CD14-positive monocyte (primary cell): ENCODE results near the gene MCC. TPM values are rescaled to one million over a fixed set of nuclear protein-coding genes. Genes with fewer than 3 reads are reported as not detected.

Experiments used
- DNase-seq, 3 donors: peaks; one replicate each; pipeline ENCODE4 v3.0.0-alpha.2; 2011 to 2022
- H2AFZ ChIP-seq: 2 replicates; pipeline ENCODE4 v1.6.0; 2012; ENCODE audit warnings: mild to moderate bottlenecking, low read depth, low read length, inconsistent platforms; ENCODE audit not compliant: insufficient read depth, poor library complexity, severe bottlenecking
- H3K27ac ChIP-seq, 2 donors: 1 replicate in 1 of 2; 2 replicates in 1 of 2; pipeline ENCODE4 v1.5.1; 2012 to 2013; ENCODE audit warnings: low read length in 2 of 2, control low read depth in 1 of 2, inconsistent platforms in 1 of 2, low read depth in 1 of 2, mild to moderate bottlenecking in 1 of 2
- H3K27me3 ChIP-seq, 2 donors: one replicate each; pipeline versions ENCODE4 v1.6.0 to v1.6.1; 2011 to 2013; ENCODE audit warnings: low read length in 2 of 2; ENCODE audit not compliant: control insufficient read depth in 2 of 2, insufficient read depth in 2 of 2
- H3K36me3 ChIP-seq, 2 donors: replicated peaks in 1 of 2; 1 replicate in 1 of 2; 2 replicates in 1 of 2; pipeline versions ENCODE4 v1.5.1 to v1.6.1; 2012 to 2013; ENCODE audit warnings: low read length in 2 of 2, control low read depth in 1 of 2, inconsistent platforms in 1 of 2, mild to moderate bottlenecking in 1 of 2; ENCODE audit not compliant: insufficient read depth in 2 of 2, control insufficient read depth in 1 of 2
- H3K4me1 ChIP-seq, 2 donors: 1 replicate in 1 of 2; 2 replicates in 1 of 2; pipeline versions ENCODE4 v1.5.1 to v1.6.1; 2012 to 2013; ENCODE audit warnings: low read length in 2 of 2, control low read depth in 1 of 2, inconsistent platforms in 1 of 2, mild to moderate bottlenecking in 1 of 2, moderate library complexity in 1 of 2; ENCODE audit not compliant: insufficient read depth in 2 of 2, control insufficient read depth in 1 of 2
- H3K4me2 ChIP-seq: replicated peaks from 2 replicates; pipeline ENCODE3; 2012; ENCODE audit warnings: low read length, moderate library complexity, mild to moderate bottlenecking; ENCODE audit not compliant: poor library complexity, severe bottlenecking; ENCODE audit errors: extremely low read depth
- H3K4me3 ChIP-seq, 3 experiments: fragments of 200-600 bp in 1 of 3; sonication (generic) in 1 of 3; replicated peaks in 1 of 3; 1 replicate in 2 of 3; 2 replicates in 1 of 3; pipeline ENCODE4 v1.5.1; 2011 to 2013; ENCODE audit warnings: low read length in 3 of 3, mild to moderate bottlenecking in 3 of 3, control low read depth in 2 of 3, low read depth in 2 of 3, inconsistent platforms in 1 of 3, moderate library complexity in 1 of 3
- H3K79me2 ChIP-seq: 2 replicates; pipeline ENCODE4 v1.6.0; 2012; ENCODE audit warnings: mild to moderate bottlenecking, control low read depth, inconsistent platforms, low read length, moderate library complexity; ENCODE audit not compliant: insufficient read depth
- H3K9ac ChIP-seq: 2 replicates; pipeline ENCODE4 v1.6.0; 2017; ENCODE audit warnings: low read length, mild to moderate bottlenecking; ENCODE audit not compliant: insufficient read depth, poor library complexity, severe bottlenecking
- H3K9me3 ChIP-seq, 2 donors: replicated peaks in 1 of 2; 1 replicate in 1 of 2; 2 replicates in 1 of 2; pipeline versions ENCODE4 v1.5.1 to v1.6.1; 2012 to 2013; ENCODE audit warnings: low read length in 2 of 2, control low read depth in 1 of 2; ENCODE audit not compliant: control insufficient read depth in 1 of 2, insufficient read depth in 1 of 2
- H4K20me1 ChIP-seq: 2 replicates; pipeline ENCODE4 v1.6.0; 2012; ENCODE audit warnings: mild to moderate bottlenecking, low read length, control low read depth, moderate library complexity; ENCODE audit not compliant: insufficient read depth
- H3K27ac Mint-ChIP-seq, 7 donors: one replicate each; pipeline ENCODE4 v1.8.0; 2020; ENCODE audit warnings: mild to moderate bottlenecking in 7 of 7, mixed read lengths in 7 of 7, moderate library complexity in 6 of 7, inconsistent platforms in 2 of 7
- H3K27me3 Mint-ChIP-seq, 3 donors: one replicate each; pipeline ENCODE4 v1.8.0; 2021 to 2022; ENCODE audit warnings: low read depth in 3 of 3, mild to moderate bottlenecking in 3 of 3, mixed read lengths in 3 of 3, moderate library complexity in 3 of 3, inconsistent platforms in 1 of 3
- H3K36me3 Mint-ChIP-seq, 2 donors: one replicate each; pipeline ENCODE4 v1.8.0; 2020; ENCODE audit warnings: mixed read lengths in 2 of 2, inconsistent platforms in 1 of 2, mild to moderate bottlenecking in 1 of 2
- H3K4me1 Mint-ChIP-seq: one replicate; pipeline ENCODE4 v1.8.0; 2020; ENCODE audit warnings: mild to moderate bottlenecking, mixed read lengths
- H3K4me3 Mint-ChIP-seq, 2 donors: one replicate each; pipeline ENCODE4 v1.8.0; 2020; ENCODE audit warnings: mild to moderate bottlenecking in 2 of 2, mixed read lengths in 2 of 2, moderate library complexity in 1 of 2
- H3K9me3 Mint-ChIP-seq, 7 donors: one replicate each; pipeline ENCODE4 v1.8.0; 2020 to 2022; ENCODE audit warnings: mixed read lengths in 7 of 7, mild to moderate bottlenecking in 6 of 7, moderate library complexity in 6 of 7, inconsistent platforms in 2 of 7
- WGBS: methylation state at CpG from one replicate; pipeline ENCODE4 v1.1.5; 2013; ENCODE audit warnings: missing lambda C conversion rate; ENCODE audit not compliant: insufficient coverage; 5-methylcytosine and 5-hydroxymethylcytosine counted together
- intact Hi-C, 2 donors: fragments of 100-400 bp; cut with micrococcal nuclease; formaldehyde crosslinking; loops; one replicate each; pipeline versions ENCODE4 v1.15.0 to v1.15.1; 2023
- polyA plus RNA-seq, 3 donors: library from polyadenylated mRNA; depleted of rRNA in 1 of 3; unstranded in 2 of 3; stranded (reverse) in 1 of 3; fragments of 300-500 nt in 2 of 3; fragments of >200 nt in 1 of 3; fragmentation: Illumina TruSeq in 2 of 3; gene quantifications; 1 replicate in 2 of 3; 2 replicates in 1 of 3; pipeline ENCODE4 v1.2.3, GENCODE V29; 2012 to 2021
- TF ChIP-seq, protein P1 (sequence below): fragments of 200-600 bp; IDR thresholded peaks from one replicate; pipeline ENCODE4 v1.8.0; 2022; ENCODE audit warnings: antibody characterized with exemption, mild to moderate bottlenecking

The MCC gene
- polyA plus RNA-seq, 3 donors, result 0.09 TPM; not detected in 2

- TF ChIP-seq, protein P1, sequence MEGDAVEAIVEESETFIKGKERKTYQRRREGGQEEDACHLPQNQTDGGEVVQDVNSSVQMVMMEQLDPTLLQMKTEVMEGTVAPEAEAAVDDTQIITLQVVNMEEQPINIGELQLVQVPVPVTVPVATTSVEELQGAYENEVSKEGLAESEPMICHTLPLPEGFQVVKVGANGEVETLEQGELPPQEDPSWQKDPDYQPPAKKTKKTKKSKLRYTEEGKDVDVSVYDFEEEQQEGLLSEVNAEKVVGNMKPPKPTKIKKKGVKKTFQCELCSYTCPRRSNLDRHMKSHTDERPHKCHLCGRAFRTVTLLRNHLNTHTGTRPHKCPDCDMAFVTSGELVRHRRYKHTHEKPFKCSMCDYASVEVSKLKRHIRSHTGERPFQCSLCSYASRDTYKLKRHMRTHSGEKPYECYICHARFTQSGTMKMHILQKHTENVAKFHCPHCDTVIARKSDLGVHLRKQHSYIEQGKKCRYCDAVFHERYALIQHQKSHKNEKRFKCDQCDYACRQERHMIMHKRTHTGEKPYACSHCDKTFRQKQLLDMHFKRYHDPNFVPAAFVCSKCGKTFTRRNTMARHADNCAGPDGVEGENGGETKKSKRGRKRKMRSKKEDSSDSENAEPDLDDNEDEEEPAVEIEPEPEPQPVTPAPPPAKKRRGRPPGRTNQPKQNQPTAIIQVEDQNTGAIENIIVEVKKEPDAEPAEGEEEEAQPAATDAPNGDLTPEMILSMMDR, result no peak
- H3K27me3 ChIP-seq, result no peaks in the 10 kb centered on the region
- Mint-ChIP-seq H3K27me3 (peaks cover 4 to 7% (median 6%) of the 10 kb centered on the region in 3 donors), H3K4me1 (no peaks in the 10 kb centered on the region), H3K27ac (peak overlapping the region in 1 of 7 donors; percentile 13), H3K4me3 (no peak overlapping the region), H3K9me3 (peaks cover 0 to 4% (median 0%) of the 10 kb centered on the region in 7 donors), H3K36me3 (no peaks in the 10 kb centered on the region)
- no peak overlapping the region for H2AFZ ChIP-seq
- H4K20me1 ChIP-seq, result no peaks in the 10 kb centered on the region
- 96% methylated on average over 2 of the region's 7 CpGs for WGBS
- H3K4me2 ChIP-seq, result no peak overlapping the region
- no peaks in the 10 kb centered on the region for H3K79me2 ChIP-seq
- H3K9ac ChIP-seq, result no peak overlapping the region
- no peaks in the 10 kb centered on the region for H3K9me3 ChIP-seq
- H3K27ac ChIP-seq, result no peak overlapping the region
- no peak overlapping the region for H3K4me3 ChIP-seq
- no peak for DNase-seq
- no peaks in the 10 kb centered on the region for H3K4me1 ChIP-seq
- intact Hi-C loops, result no loop called here
- no peaks in the 10 kb centered on the region for H3K36me3 ChIP-seq
Measured at GRCh38 chr5:113114559-113114958, 373.7 kb downstream of the MCC start.

DNA sequence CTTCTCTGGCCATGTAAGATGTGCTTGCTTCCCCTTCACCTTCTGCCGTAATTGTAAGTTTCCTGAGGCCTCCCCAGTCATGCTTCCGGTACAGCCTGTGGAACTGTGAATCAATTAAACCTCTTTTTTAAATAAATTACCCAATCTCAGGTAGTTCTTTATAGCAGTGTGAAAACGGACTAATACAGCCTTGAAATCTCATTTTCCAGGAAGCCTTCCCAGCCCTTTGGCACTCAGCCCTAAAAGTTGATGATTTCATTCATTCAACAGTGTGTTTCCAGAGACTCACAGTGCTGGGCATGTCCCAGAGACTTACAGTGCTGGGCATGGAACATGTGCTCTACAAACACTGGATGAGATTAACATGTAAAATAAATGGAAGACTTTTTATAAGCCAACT, 375.8 kb downstream of the MCC start:
- no peaks in the 10 kb centered on the region for H3K4me1 ChIP-seq
- H3K9me3 ChIP-seq, result no peaks in the 10 kb centered on the region
- H3K79me2 ChIP-seq, result no peaks in the 10 kb centered on the region
- no peak overlapping the region for H3K27ac ChIP-seq
- H3K4me3 ChIP-seq, result no peak overlapping the region
- Mint-ChIP-seq H3K27me3 (peaks cover 2 to 4% (median 3%) of the 10 kb centered on the region in 3 donors), H3K4me1 (no peaks in the 10 kb centered on the region), H3K27ac (no peak overlapping the region), H3K9me3 (peaks cover 0 to 4% (median 0%) of the 10 kb centered on the region in 7 donors), H3K4me3 (no peak overlapping the region), H3K36me3 (no peaks in the 10 kb centered on the region)
- DNase-seq, result no peak
- intact Hi-C loops, result no loop called here
- H3K4me2 ChIP-seq, result no peak overlapping the region
- H3K27me3 ChIP-seq, result no peaks in the 10 kb centered on the region
- WGBS, result 100% methylated on average over 2 of the region's 3 CpGs
- no peak overlapping the region for H3K9ac ChIP-seq
- no peaks in the 10 kb centered on the region for H3K36me3 ChIP-seq
- H2AFZ ChIP-seq, result no peak overlapping the region
- no peaks in the 10 kb centered on the region for H4K20me1 ChIP-seq
- TF ChIP-seq, protein P1, result no peak
